Choroid plexus epithelial cell (primary cell): ENCODE measurements around the gene IL1RAPL1.

Experiments used
- DNase-seq: peaks from one replicate; pipeline ENCODE4 v3.0.0-alpha.2; 2010; ENCODE audit warnings: low read depth
- H3K4me3 ChIP-seq: 2 replicates; pipeline ENCODE4 v1.5.1; 2011; ENCODE audit warnings: low read depth, mild to moderate bottlenecking, control low read depth, low read length, moderate library complexity
- TF ChIP-seq, protein P1 (sequence below): conservative IDR thresholded peaks from 2 replicates; pipeline ENCODE4 v1.5.1; 2011; ENCODE audit warnings: low read depth, mild to moderate bottlenecking, control low read depth, inconsistent platforms, low read length, moderate library complexity

The IL1RAPL1 gene

DNA sequence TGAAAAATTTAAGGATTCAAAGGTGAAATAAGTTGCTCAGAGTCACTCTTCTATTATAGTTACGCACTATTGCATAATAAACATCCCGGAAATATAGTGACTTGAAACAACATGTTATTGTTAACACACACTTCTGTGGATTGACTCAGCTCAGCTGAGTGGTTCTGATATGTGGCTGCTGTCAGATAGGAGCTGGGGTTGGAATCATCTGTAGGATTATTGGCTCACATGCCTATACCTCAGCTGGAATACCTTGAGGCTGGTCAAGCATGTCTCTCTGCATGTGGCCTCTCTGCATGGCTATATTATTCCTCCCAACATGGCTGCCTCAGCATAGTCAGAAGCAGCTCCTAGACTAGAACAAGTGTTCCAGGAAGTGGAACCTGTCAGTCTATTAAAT lies 1141.4 kb downstream of the IL1RAPL1 start:
- TF ChIP-seq, protein P1, sequence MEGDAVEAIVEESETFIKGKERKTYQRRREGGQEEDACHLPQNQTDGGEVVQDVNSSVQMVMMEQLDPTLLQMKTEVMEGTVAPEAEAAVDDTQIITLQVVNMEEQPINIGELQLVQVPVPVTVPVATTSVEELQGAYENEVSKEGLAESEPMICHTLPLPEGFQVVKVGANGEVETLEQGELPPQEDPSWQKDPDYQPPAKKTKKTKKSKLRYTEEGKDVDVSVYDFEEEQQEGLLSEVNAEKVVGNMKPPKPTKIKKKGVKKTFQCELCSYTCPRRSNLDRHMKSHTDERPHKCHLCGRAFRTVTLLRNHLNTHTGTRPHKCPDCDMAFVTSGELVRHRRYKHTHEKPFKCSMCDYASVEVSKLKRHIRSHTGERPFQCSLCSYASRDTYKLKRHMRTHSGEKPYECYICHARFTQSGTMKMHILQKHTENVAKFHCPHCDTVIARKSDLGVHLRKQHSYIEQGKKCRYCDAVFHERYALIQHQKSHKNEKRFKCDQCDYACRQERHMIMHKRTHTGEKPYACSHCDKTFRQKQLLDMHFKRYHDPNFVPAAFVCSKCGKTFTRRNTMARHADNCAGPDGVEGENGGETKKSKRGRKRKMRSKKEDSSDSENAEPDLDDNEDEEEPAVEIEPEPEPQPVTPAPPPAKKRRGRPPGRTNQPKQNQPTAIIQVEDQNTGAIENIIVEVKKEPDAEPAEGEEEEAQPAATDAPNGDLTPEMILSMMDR, result no peak
- DNase-seq, result peak; percentile 15
- no peak overlapping the region for H3K4me3 ChIP-seq

DNA sequence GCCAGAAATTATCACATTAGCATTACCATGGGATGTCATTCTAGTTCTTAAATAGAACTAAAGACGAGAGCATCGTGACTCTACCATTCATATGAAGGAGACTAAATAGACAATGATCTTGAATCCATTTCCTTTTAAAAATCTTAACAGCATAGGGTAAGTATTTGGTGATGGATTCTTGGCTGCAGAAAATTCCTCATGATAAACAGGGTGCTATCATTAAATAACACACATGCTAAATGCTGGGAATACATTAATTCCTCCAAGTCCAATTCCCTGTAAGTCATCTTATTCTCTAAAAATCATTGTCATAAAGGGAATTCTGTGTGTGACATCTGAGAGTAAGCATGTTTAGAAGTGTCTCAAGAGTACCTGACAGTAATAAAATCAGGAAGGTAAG lies 1157.7 kb downstream of the IL1RAPL1 start:
- TF ChIP-seq, protein P1, result no peak
- H3K4me3 ChIP-seq, result no peak overlapping the region
- DNase-seq, result no peak

DNA sequence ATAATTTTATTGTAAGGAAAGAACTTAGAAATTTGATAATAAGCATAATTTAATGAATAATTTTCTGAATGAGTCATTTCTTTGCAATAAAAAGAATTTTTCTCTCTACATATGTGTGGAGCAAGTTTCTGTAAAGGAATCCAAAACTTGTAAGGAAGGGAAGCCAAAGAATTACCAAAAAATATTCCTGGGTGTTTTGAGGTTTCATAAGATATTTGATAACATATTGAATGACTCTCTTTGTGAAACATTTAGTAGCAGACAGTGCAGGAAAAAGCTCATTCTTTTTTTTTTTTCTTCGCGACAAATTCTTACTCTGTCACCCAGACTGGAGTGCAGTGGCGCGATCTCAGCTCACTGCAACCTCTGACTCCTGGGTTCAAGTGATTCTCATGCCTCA lies 1159.1 kb downstream of the IL1RAPL1 start:
- peak; percentile 58 for DNase-seq
- TF ChIP-seq, protein P1, result no peak
- H3K4me3 ChIP-seq, result no peak overlapping the region

DNA sequence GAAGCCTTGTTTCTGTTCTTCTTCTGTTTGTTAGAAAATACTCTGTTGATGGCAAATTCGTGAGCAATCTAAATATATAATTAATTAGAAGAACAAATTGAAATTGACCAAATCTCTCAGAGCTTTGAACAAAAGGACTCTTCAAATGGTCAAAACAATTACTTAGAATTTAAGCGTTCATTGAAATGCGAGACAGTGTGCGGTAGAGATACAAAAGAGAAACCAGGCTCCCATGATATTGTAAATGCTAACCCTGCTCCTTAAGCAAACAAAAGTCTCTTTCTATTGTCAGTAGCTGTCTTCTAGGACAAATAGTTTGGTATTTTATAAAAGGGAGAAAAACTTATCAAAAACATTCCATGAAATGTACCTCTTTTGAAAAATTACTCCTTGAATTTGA lies 1174.8 kb downstream of the IL1RAPL1 start:
- H3K4me3 ChIP-seq, result no peak overlapping the region
- TF ChIP-seq, protein P1, result no peak
- DNase-seq, result no peak

DNA sequence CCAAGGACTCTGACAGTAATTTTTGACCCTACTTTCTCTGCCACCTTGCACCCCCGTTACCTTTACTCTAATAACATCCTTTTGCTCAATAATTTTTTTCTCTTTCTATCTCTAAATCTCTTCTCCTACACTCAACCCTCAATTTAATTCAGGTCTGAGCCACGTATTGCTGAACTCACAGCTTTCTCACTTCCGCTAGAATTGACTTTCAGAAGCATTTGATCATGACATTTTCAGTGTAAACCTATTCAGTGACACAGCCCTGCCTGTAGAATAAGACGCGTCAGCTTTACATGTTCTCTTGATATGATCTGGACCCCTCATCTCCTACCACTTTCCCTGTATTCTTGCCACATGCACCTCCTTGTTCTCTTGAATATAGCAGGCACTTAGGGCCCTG lies 1188.6 kb downstream of the IL1RAPL1 start:
- no peak for DNase-seq
- TF ChIP-seq, protein P1, result no peak
- H3K4me3 ChIP-seq, result no peak overlapping the region

DNA sequence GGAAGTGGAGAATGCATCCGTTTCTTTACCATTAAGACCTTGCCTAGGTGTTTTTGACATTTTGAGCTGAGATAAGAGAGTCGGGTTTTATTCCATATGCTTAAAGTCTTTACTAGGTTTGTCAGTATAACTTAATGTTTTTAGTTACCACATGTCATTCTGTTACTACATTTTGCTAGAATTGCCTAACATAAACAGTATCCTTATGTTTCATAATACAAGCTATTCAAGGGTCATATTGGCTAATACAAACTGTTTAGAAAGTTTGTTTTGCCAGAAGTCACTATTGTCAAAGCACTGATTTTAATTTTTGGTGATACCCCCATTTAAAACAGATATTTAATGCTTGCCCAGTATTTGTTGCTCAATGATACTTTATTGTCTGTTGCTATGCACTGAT lies 1200.4 kb downstream of the IL1RAPL1 start:
- TF ChIP-seq, protein P1, result no peak
- H3K4me3 ChIP-seq, result no peak overlapping the region
- peak; percentile 26 for DNase-seq

DNA sequence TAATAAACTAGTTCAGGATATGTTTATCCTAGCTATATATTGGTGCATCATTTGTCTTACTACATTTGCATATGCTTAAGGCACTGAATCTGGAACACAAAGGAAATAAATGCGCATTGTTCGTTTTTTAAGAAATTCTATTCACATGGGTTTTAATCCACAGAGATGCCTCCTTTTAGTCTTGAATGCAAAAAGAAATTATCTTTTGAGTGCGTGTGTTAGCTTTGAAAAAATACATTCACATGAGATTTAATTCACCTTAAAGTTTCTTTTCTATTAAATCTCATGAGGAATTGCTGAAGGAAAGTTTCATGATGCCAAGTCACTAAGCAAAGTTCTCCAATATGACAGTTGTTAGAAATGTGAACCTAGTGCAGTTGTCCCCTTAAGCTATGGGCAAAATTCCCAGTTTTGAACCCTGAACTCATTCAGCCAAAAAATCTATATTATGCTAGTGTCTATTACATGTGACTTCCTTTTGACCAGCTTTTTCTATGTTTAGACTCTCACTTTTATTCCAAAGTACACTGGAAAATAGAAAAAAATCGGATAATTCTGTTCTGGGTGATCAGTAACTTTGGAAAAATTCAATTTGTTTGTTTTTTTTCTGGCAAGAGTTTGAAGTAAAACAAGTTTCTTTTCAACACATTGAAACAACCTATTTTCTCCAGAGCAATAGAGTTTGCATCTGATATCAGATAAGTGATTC lies 1201.9 kb downstream of the IL1RAPL1 start:
- TF ChIP-seq, protein P1, result no peak
- no peak for DNase-seq
- no peak overlapping the region for H3K4me3 ChIP-seq
